Superior temporal gyrus (tissue), 1 donor: ENCODE data around the gene KCNJ12.
"Not testable (repeated sequence)": the region's sequence is repeated elsewhere in the genome, so short reads cannot be mapped to it uniquely, and the experiment has no call there.

Experiments used
- DNase-seq: peaks from one replicate; pipeline ENCODE4 v3.0.0-alpha.2; 2016; ENCODE audit errors: extremely low spot score

KCNJ12 gene

DNA sequence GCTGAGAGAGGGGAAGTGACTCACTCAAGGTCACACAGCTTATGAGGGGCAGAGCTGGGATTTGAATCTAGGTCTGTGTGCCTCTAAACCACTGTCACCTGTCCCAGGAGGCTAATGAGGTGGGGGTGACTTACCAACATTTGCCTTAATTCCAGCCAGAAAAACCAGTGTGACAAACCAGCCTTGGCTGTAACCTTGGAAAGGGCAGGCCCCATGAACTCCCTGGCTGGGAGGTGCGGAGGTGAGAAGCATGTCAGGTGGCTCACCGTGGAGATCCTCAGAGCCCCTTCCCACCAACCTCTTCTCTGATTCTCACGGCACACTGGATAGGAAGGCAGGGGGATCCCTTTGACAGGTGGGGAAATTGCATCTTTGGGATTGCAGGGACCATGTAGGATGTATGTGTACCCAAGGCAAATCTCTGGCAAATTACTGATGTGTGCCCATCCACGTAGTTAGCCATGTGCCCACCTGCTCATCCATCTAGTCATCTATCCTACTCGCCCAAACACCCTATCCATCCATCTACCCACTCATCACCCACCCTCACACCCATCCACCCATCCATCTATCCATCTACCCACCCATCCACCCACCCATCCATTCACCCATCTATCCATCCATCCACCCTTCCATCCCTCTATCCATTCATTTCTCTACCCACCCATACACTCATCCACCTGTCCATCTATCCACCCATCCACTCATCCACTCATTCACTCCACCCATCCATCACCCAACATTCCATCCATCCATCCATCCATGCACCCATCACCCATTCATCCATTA is 30.7 kb downstream of the KCNJ12 start:
- DNase-seq: not testable (repeated sequence)

- not testable (repeated sequence) for DNase-seq
These were observed 31.6 kb downstream of the KCNJ12 start for GRCh38 chr17:21407752-21408151.

DNA sequence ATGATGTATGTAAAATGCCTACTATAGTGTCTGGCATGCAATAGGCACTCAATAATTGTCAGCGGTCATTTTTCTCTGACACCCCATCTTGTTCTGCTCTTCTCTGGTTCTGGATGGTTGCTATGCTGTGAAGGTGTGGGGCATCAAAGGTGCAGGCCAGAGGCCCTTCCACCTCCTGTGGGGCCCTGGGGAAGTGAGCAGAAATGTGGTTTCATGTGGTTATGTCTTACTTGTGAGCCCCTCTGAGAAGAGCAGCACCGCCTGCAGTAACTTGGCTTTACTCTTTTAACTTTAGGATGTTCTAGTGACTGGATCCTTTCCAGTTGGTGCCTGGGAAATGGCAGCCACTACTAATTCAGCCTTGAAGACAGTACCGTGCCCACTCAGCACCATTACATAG is 32.1 kb downstream of the KCNJ12 start:
- not testable (repeated sequence) for DNase-seq

DNA sequence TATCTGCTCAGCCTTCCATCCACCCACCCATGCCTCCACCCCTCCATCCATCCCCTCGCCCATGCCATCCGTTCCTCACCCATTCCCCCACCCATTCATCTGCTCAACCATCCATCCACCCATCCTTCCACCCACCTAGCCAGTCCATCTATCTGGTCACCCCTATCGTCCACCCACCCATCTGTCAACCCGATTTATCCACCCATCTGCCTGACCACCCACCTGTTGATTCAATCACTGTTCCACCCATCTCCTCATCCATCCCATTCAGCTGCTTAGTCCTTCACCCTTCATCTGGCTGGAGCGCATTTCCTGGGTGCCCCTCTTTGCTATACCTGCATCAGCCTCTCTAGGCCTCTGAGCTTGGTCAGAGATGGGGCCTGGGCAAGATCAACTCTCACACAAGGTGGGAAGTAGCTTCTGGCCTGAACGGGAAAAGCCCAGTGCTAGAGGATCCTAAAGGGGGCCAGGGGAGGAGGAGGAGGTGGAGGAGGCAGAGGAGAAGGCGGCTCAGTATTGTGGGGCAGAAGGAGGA is 32.7 kb downstream of the KCNJ12 start:
- not testable (repeated sequence) for DNase-seq

GRCh38 chr17:21409388-21409787 is 33.2 kb downstream of the KCNJ12 start:
- not testable (repeated sequence) for DNase-seq

DNA sequence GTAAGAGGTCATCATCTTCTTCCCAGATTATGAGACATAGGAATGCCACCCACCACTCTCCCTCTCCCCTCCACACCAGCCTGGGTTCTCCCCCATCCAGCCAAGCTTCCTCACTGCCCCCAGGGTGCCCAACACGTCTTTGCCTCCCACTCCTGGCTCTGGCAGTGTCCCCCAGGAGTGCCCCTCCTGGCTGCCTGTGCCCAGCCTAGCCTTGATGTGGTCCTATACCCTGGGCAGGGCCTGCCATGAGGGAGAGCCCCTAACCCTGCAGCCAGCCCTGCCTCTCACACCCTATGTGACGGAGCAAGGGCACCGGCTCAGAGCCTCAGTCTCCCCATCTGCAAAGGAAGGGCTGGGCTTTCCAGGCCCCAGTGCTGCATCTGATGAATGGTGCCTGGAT is 33.8 kb downstream of the KCNJ12 start:
- DNase-seq: not testable (repeated sequence)

- not testable (repeated sequence) for DNase-seq
These were observed 34.2 kb downstream of the KCNJ12 start for GRCh38 chr17:21410371-21410770.

DNA sequence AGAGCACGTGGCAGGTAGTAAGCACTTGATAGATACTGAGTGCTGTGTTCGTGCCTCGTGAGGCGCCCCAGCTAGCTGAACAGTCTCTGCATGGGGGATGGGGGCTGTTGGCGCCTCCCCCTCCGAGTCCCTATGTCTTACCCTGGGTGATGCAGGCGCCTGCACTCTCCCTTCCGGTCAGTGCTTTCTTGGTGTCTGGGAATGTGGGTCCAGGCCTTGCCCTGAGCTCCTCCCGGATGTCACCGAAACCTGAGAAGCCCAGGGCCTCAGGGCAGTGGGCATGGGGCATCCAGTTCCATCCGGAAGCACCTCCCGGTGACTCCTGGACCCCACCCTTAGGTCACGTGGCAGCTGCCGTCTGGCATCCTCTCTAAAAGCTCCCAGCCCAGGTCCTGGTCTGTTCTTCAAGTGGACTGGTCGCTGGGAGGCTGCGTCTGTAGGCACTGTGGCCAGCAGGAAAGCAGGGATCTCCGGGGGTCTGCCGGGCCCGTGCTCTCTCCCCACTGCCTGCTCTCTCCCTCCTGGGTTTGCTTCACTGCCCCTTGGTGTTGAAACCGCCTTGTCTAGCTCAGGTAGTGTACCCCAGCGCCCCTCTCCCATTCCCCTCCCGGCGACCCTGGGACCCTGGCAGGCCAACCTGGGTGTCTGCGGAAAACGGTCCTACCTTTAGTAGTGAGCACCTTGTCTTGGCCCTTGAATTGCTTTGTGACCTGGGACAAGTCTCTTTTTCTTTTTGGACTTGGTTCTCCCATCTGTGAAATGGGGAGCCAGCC is 34.9 kb downstream of the KCNJ12 start:
- DNase-seq: not testable (repeated sequence)

DNA sequence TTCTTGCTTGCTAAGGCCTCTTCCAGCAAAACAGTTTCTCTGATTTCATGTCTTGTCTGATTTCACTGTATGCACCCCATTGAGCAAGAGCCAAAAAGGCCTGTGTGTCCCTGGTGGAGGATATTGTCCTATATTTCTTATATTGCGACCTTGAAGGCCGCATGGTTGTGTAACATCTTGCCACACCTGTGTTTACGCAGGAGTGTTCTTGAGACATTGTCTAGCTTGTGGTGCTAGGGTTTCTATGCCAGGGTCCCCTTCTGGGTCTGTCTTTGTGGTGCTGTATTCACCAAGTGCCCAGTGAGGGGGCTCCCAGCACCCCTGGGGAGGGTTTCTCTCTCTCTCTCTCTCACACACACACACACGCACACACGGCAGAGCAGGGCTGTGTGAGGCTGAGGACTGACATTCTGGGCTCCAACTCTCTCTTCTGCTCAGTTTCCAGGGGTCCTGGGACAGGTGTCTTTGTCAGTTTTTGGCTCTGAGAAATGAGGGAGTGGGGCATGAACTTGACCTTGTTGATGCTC is 35.6 kb downstream of the KCNJ12 start:
- DNase-seq: not testable (repeated sequence)

DNA sequence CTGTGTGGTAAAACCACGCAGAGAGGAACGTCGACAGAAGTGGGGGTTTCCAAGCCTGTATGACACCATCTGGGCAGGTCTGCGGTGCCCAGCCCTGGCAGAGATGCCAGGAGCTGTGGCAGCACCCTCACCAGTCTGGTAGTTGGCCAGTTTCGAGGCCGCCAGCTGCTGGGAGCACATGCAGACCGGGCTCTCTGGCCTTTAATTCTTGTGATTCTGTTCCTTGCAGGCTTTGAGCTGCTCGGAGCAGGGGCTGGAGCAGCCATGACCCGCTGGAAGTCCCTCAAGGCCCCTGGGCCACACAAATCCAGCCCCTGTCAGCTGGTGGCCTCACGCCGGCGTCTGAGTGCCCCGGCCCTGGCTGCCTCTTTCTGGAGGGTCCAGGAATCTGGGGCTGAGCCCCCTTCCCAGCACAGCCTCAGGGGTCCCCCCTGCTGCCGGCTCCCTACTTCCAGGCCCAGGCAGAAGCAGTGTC is 36.1 kb downstream of the KCNJ12 start:
- not testable (repeated sequence) for DNase-seq

DNA sequence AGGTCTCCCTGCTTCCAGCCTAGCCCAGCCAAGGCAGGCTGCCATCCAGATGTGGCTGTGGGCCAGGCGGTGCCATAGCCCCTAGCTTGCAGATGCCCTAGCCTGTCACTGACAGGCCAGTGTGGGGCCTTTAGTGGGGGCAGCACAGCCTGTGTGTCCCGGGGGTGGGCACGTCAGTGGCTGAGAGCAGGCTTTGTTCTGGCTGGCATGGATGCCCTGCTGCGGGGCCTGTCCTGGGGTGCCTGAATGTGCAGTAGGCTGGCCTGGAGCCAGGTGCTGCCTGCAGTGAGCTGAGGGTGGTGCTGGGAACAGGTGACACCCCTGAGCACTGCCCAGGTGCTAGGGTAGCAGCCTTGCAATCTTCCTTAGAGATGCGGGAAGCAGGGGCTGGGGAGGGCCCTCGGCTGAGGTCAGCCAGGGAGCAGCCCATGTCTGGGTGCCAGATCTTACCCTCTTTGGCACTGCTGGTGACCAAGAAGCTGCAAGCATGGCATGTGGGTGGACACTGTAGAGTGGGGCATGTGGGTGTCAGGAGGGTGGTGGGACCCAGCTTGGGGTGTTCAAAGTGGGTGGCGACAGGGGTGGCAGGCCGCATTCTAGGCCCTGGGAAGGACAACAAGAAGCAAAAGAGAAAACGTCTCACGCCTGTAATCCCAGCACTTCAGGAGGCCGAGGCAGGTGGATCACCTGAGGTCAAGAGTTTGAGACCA is 37.6 kb downstream of the KCNJ12 start:
- DNase-seq: not testable (repeated sequence)

DNA sequence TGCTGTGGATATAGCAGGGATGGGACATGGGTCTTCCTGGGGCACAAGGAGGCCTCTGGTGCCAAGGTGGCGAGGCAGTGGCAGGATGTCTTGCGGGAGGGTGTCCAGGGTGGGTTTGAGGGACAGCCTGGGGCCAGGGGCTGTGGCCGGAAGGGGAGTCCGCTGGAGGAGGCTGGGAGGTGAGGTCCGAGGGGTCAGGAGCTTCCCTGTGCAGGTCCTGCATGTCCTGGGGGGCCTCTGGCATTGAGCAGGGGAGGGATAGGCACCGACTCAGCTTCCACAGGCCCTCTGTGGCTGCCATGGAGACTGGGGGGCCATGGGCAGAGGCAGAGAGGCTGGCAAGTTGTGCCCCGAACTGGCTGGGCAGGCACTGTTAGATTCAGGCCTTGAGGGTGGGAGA is 38.5 kb downstream of the KCNJ12 start:
- not testable (repeated sequence) for DNase-seq

- not testable (repeated sequence) for DNase-seq
These were observed 39.2 kb downstream of the KCNJ12 start for GRCh38 chr17:21415166-21415990.

DNA sequence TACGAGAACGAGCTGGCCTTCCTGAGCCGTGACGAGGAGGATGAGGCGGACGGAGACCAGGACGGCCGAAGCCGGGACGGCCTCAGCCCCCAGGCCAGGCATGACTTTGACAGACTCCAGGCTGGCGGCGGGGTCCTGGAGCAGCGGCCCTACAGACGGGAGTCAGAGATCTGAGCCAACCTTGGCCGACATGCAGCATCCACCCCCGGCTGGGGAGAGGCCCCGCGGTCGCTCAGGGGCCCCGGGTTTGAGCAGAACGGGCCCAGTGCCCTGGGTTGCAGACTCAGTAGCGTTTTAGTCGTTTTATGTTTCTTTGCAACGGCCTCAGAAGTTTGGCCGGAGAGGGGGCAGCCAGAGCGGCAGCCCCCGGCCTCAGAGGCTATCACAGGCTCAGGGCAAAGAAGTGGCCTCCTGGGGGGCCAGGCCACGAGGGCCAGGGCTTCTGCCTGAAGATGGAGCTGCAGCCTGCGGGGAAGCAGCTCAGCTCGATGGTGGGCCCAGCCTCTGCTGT is 40.4 kb downstream of the KCNJ12 start:
- not testable (repeated sequence) for DNase-seq

GRCh38 chr17:21417349-21417748 is 41.2 kb downstream of the KCNJ12 start:
- DNase-seq: not testable (repeated sequence)

DNA sequence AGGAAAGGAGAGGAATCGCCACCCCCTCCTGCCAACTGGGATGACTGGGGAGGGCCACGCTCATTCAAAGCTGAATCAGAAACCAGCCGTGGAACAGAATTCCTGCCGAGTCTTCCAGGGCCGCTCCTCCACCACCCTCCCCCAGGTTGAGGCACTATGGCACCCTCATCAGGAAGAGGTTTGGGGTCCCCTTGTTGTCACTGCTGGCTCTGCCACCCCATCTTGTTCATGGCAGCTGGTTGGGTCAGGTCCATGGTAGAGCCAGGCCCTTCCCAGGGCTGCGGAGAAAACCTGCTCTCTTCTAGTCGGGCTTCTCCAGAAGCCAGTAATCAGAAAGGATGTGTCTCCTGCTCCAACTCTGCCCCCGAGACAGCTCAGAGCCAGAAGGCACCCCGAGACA is 41.8 kb downstream of the KCNJ12 start:
- DNase-seq: no peak

GRCh38 chr17:21418446-21419298 is 42.5 kb downstream of the KCNJ12 start:
- DNase-seq: no peak

DNA sequence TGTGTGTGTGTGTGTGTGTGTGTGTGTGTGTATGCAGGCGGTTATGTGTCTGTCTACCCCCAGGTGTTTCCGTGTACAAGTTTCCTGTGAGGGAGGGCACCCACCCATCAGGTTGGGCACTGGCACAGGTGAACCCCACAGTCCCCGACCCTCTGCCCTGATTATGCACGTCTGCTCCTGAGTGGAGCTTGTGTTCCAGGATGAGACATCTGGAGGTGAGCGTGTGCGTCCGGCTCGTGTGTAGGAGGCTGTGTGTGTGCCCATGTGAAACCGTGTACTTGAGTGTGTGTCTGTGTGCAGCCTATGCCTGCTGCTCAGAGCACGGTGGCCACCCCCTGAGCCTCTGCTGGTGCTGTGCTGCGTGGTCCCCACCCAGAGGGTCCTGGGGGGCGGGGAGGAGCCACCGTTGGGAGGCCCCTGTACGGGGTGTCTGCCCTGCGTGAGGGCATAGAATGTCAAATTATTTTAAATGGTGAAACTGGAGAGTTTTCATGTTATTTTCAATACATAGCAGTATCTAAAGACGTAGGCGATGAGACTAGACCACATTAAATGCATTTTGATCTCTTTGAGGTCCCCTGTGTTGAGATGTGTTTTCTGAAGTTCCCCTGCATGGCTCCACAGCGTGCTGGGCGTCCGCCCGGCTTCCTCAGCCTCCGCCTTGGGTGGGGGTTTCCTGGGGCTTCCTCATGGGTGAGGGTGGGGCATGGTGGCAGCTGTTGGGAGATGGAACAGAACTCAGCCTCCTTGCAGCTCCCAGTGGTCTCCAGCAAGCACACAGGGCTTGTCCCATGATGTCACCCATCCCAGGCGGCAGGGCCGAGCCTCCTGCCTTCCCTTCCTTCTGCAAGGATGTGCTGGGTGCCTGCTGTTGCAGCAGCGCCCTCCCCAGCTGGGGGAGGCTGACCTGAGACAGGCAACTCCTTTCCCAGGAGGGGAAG is 43.4 kb downstream of the KCNJ12 start:
- DNase-seq: no peak
